ENCODE data around the gene CUEDC2. TPM values are rescaled to one million over a fixed set of nuclear protein-coding genes. Genes with fewer than 3 reads are reported as not detected.
A peak's percentile ranks its signal among the peaks of the same experiment; 100 is the strongest.
"Not testable (repeated sequence)": the region's sequence is repeated elsewhere in the genome, so short reads cannot be mapped to it uniquely, and the experiment has no call there.

The CUEDC2 gene
- total RNA-seq, 2 donors from 2014 or later = 61.8 to 66.3 TPM

GRCh38 chr10:102457591-102458150 lies 25.3 kb upstream of the CUEDC2 start:
- ATAC-seq = no peak

GRCh38 chr10:102455893-102456471 lies 23.6 kb upstream of the CUEDC2 start:
- no peak for DNase-seq
- intact Hi-C loops (cut with DNase I) = no loop called here
- peak in 1 of 2 donors; percentile 36 for ATAC-seq

More at GRCh38 chr10:102457591-102458150, 25.3 kb upstream of the CUEDC2 start:
- no peak for DNase-seq
- intact Hi-C loops (cut with DNase I) = no loop called here

- intact Hi-C loops (cut with DNase I); ATAC-seq; DNase-seq: not testable (repeated sequence)
These were observed 22.5 kb upstream of the CUEDC2 start for GRCh38 chr10:102454662-102455487.

- intact Hi-C loops (cut with DNase I) = no loop called here
These were observed 21.1 kb upstream of the CUEDC2 start for GRCh38 chr10:102453502-102453901.

GRCh38 chr10:102452672-102453340 lies 20.4 kb upstream of the CUEDC2 start:
- peak in 1 of 2 donors; percentile 26 for ATAC-seq
- peak; percentile 55 for DNase-seq
- intact Hi-C loops (cut with DNase I) = no loop called here

More at GRCh38 chr10:102453502-102453901, 21.1 kb upstream of the CUEDC2 start:
- DNase-seq (no peak), ATAC-seq (no peak)

GRCh38 chr10:102451105-102451969 lies 19.0 kb upstream of the CUEDC2 start, which contains the start of gene C10orf95:
TSS of gene C10orf95 (minus strand) at chr10:102451543. CDS start at chr10:102451093, 450 bp downstream.
- DNase-seq (no peak), ATAC-seq (peak in 1 of 2 donors; percentile 3)
- intact Hi-C loops (cut with DNase I) = no loop called here

- intact Hi-C loops (cut with DNase I) = no loop called here
These were observed 18.2 kb upstream of the CUEDC2 start for GRCh38 chr10:102450374-102451104.

GRCh38 chr10:102450124-102450373 lies 17.7 kb upstream of the CUEDC2 start:
- intact Hi-C loops (cut with DNase I) = no loop called here
- DNase-seq = no peak
- ATAC-seq = no peak

More at GRCh38 chr10:102450374-102451104, 18.2 kb upstream of the CUEDC2 start:
- DNase-seq = peak; percentile 89
- ATAC-seq = peak; percentile 90 to 96

GRCh38 chr10:102449321-102450123 lies 17.1 kb upstream of the CUEDC2 start:
- peak; percentile 72 to 75 for ATAC-seq
- DNase-seq = peak; percentile 79
- intact Hi-C loops (cut with DNase I) = no loop called here

GRCh38 chr10:102444851-102445250 lies 12.5 kb upstream of the CUEDC2 start:
- no peak for DNase-seq
- intact Hi-C loops (cut with DNase I) = no loop called here
- ATAC-seq = no peak

- no peak for DNase-seq
- no peak for ATAC-seq
- intact Hi-C loops (cut with DNase I) = no loop called here
These were observed 6.0 kb upstream of the CUEDC2 start for GRCh38 chr10:102438374-102438773.

- intact Hi-C loops (cut with DNase I) = no loop called here
- ATAC-seq = no peak
- no peak for DNase-seq
These were observed 5.1 kb upstream of the CUEDC2 start for GRCh38 chr10:102437515-102437914.

- no peak for ATAC-seq
- no peak for DNase-seq
- intact Hi-C loops (cut with DNase I) = no loop called here
These were observed 3.9 kb upstream of the CUEDC2 start for GRCh38 chr10:102436312-102436711.

GRCh38 chr10:102435529-102436233 lies 3.3 kb upstream of the CUEDC2 start:
- ATAC-seq (peak in 1 of 2 donors; percentile 3), DNase-seq (peak; percentile 53)
- intact Hi-C loops (cut with DNase I) = no loop called here

- DNase-seq = no peak
- intact Hi-C loops (cut with DNase I) = no loop called here
- no peak for ATAC-seq
These were observed 2.7 kb upstream of the CUEDC2 start for GRCh38 chr10:102435133-102435497.

GRCh38 chr10:102434394-102435132 lies 2.2 kb upstream of the CUEDC2 start:
- no peak for DNase-seq
- peak in 1 of 2 donors; percentile 26 for ATAC-seq
- intact Hi-C loops (cut with DNase I) = no loop called here
